WI38 (cell line): ENCODE data around the gene CDK6.

ENCODE experiments used
- H3K4me3 ChIP-seq: 2 replicates; pipeline ENCODE4 v1.5.1; 2011; ENCODE audit warnings: low read depth, mild to moderate bottlenecking, control low read depth, low read length
- TF ChIP-seq, protein P1 (sequence below): IDR thresholded peaks from 2 replicates; pipeline ENCODE4 v1.5.1; 2012; ENCODE audit warnings: low read depth, mild to moderate bottlenecking, control low read depth, low read length

CDK6 gene

DNA sequence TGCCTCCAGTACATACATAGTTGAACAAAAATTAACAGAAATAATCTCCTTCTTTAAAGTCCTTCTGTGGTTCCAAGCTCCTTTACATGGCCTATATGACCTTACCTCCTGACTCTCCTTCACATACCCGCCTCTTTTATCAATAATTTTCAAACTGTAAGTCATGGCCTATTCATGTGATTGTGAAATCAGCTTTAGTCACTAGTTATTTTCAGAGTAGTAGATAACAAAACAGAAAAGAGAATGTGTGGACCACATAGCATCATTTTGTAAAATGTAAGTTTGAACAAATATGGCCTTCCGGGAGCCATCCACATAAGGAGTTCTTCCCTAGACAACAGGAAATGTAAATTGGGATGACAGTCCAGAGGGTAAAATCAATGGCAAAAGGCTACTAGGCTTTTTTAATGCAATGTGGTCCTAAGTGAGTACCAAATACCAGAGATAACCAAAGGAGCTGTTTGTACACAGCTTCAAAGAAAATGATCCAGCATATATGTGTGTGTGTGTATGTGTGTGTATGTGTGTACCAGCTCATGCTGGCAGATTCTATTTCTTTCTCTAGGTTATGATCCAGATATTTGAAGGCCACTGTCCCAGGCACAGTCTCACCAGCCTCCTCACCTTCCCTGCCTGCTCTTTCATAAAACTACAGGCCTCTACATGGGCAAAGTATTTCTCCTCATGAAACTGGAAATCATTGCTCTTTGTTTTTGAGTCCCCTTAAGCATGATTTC lies 233.9 kb downstream of the CDK6 start:
- TF ChIP-seq, protein P1, sequence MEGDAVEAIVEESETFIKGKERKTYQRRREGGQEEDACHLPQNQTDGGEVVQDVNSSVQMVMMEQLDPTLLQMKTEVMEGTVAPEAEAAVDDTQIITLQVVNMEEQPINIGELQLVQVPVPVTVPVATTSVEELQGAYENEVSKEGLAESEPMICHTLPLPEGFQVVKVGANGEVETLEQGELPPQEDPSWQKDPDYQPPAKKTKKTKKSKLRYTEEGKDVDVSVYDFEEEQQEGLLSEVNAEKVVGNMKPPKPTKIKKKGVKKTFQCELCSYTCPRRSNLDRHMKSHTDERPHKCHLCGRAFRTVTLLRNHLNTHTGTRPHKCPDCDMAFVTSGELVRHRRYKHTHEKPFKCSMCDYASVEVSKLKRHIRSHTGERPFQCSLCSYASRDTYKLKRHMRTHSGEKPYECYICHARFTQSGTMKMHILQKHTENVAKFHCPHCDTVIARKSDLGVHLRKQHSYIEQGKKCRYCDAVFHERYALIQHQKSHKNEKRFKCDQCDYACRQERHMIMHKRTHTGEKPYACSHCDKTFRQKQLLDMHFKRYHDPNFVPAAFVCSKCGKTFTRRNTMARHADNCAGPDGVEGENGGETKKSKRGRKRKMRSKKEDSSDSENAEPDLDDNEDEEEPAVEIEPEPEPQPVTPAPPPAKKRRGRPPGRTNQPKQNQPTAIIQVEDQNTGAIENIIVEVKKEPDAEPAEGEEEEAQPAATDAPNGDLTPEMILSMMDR: no peak
- no peak overlapping the region for H3K4me3 ChIP-seq

DNA sequence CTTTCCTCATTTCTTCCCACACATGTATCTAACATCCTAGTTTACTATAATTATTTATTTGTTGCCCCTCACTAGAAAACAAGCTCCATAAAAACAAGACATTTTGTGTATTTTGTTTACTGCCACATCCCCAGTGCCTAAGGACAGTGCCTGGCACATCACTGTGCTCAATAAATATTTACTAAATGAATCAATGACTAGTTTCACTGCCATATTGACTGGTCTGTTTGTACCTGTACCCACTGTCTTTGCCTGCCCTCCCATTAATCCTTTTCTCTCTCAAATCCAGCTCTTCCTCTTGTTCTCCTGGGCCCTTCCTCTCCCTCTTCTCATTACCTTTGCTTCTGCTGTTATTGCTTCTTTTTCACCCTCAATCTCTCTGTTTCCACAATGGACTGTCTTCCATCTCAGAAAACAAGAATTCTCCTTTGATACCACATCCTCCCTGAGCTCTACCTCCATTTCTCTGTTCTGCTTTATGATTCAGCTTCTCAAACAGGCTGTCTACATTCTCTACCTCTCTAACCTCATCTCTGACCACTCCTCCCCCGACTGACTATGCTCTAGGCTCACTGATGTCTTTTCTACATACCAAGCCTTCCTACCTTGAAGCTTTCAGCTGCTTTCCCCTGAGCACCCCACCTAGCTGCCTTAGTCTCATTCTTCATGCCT lies 237.9 kb downstream of the CDK6 start:
- TF ChIP-seq, protein P1: no peak
- H3K4me3 ChIP-seq: no peak overlapping the region

GRCh38 chr7:92595281-92595680 lies 241.1 kb downstream of the CDK6 start:
- H3K4me3 ChIP-seq: no peak overlapping the region
- TF ChIP-seq, protein P1: no peak

GRCh38 chr7:92594746-92595145 lies 241.6 kb downstream of the CDK6 start:
- TF ChIP-seq, protein P1: no peak
- H3K4me3 ChIP-seq: no peak overlapping the region

GRCh38 chr7:92590711-92591310 lies 245.6 kb downstream of the CDK6 start:
- TF ChIP-seq, protein P1: no peak
- peak overlapping the region; percentile 91 for H3K4me3 ChIP-seq

- peak overlapping the region; percentile 91 for H3K4me3 ChIP-seq
- TF ChIP-seq, protein P1: no peak
Observed at GRCh38 chr7:92589056-92589455, 247.3 kb downstream of the CDK6 start.

DNA sequence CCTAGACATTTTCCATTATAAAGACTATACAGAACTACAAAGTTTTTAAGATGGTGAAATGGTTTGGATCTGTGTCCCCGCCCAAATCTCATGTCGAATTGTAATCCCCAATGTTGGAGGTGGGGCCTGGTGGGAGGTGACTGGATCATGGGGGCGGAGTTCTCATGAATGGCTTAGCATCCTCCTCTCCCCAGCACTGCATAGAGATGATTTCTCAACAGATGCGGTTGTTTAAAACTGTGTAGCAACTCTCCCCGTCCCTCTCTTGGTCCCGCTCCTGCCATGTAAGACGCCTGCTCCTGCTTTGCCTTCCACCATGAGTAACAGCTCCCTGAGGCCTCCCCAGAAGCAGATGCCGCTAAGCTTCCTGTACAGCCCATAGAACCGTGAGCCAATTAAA lies 247.8 kb downstream of the CDK6 start:
- TF ChIP-seq, protein P1: no peak
- peak overlapping the region; percentile 91 for H3K4me3 ChIP-seq
